K562 (cell line): ENCODE data around the gene OTOA.

Source experiments
- CTCF ChIP-seq, 3 experiments: IDR thresholded peaks in 2 of 3; conservative IDR thresholded peaks in 1 of 3; 2 replicates each; pipeline ENCODE4 v1.5.1; 2011 to 2012; ENCODE audit warnings: low read length in 3 of 3, mild to moderate bottlenecking in 3 of 3, control low read depth in 2 of 3, improper control_type of control experiment in 1 of 3, inconsistent platforms in 1 of 3, low read depth in 1 of 3, mixed read lengths in 1 of 3, moderate library complexity in 1 of 3; ENCODE audit not compliant: insufficient read depth in 2 of 3
- DIDO1 ChIP-seq: fragments of 450-650 bp; IDR thresholded peaks from 2 replicates; pipeline ENCODE4 v1.6.1; 2016; ENCODE audit warnings: low read depth, missing biosample characterization, missing genetic modification characterization
- KAT8 ChIP-seq: fragments of 450-650 bp; IDR thresholded peaks from 2 replicates; pipeline ENCODE4 v1.6.1; 2016; ENCODE audit warnings: low read depth, mild to moderate bottlenecking
- MAFK ChIP-seq: IDR thresholded peaks from 2 replicates; pipeline ENCODE4 v1.6.1; 2011; ENCODE audit warnings: low read length, improper control_type of control experiment
- NELFE ChIP-seq: IDR thresholded peaks from 2 replicates; pipeline ENCODE4 v1.6.1; 2011; ENCODE audit warnings: mild to moderate bottlenecking; ENCODE audit not compliant: insufficient read depth, insufficient read length
- PRDM10 ChIP-seq: fragments of 450-650 bp; IDR thresholded peaks from 2 replicates; pipeline ENCODE4 v1.6.1; 2018; ENCODE audit not compliant: partially characterized antibody
- RFX5 ChIP-seq: IDR thresholded peaks from 2 replicates; pipeline ENCODE4 v1.6.1; 2011; ENCODE audit warnings: low read depth, mild to moderate bottlenecking, improper control_type of control experiment, low read length
- TRIM28 ChIP-seq: fragments of 450-650 bp; IDR thresholded peaks from 2 replicates; pipeline ENCODE4 v1.6.1; 2017
- ZBTB1 ChIP-seq: sonication (generic); formaldehyde crosslinking; IDR thresholded peaks from 2 replicates; pipeline ENCODE4 v1.8.1; 2023; ENCODE audit warnings: missing genetic modification reagents, low read depth, mild to moderate bottlenecking, borderline replicate concordance
- ZNF23 ChIP-seq: fragments of 250-450 bp; sonication (Bioruptor Pico); IDR thresholded peaks from 2 replicates; pipeline ENCODE4 v1.4.0; 2020; ENCODE audit warnings: mild to moderate bottlenecking

DNA sequence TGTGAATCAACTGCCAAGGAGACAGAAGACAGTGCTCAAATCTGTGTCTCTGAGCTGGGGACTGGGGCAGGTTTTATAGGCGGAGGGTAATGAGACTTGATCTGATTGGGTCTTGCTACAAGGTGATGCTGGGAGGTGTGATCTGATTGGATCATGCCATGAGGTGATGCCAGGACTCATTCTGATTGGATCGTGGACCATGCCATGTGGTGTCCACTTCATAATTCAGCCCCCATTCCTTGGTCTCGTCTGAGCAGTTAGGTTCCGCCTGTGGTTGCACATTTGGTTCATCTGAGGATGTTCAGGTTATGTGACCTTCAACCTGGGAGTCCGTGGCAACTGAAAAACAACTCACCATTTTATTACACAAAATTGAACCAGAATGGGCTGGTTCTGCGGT lies 41.0 kb downstream of the OTOA start:
- no peak for TF ChIP-seq NELFE
- no peak for TF ChIP-seq TRIM28
- no peak for TF ChIP-seq PRDM10
- no peak for TF ChIP-seq RFX5
- TF ChIP-seq ZBTB1 (CRISPR knock-in tag): no peak
- no peak for TF ChIP-seq CTCF (IDR thresholded peaks at IDR 0.05 in 2 of 3, conservative IDR thresholded peaks at IDR 0.05 in 1 of 3; ENCODE audit: insufficient read depth in 2 of 3, low read depth in 1 of 3, low read length in 3 of 3)
- TF ChIP-seq ZNF23: no peak
- no peak for TF ChIP-seq DIDO1
- no peak for TF ChIP-seq KAT8
- no peak for TF ChIP-seq MAFK
